Measurements from ENCODE around the gene KLF6.
"Not testable (repeated sequence)": the region's sequence is repeated elsewhere in the genome, so short reads cannot be mapped to it uniquely, and the experiment has no call there.

The KLF6 gene

DNA sequence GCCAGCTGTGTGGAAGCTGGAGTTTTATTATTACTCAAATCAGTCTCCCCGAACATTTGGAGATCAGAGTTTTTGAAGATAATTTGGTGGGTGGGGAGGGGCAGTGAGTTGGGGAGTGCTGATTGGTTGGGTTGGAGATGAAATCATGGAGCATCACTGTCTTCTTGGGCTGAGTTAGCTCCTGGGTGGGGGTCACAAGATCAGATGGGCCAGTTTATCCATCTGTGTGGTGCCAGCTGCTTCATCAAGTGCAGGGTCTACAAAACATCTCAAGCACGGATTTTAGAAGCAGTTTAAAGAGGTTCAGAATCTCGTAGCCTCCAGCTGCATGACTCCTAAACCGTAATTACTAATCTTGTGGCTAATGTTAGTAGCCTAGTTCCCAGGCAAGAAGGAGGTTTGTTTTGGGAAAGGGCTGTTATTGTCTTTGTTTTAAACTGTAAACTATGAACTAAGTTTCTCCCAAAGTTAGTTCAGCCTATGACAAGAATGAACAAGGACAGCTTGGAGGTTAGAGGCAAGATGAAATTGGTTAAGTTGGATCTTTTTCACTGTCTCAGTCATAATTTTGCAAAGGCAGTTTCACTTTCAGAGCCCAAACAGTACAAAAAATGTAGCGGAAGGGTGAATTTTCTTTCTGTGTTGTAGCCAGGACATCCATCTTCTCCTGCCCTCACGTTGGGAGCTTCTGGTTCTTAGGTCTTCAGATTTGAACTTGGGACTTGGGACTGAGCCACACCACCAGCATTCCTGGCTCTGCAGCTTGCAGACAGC is 43.1 kb downstream of the KLF6 start:
- no peak overlapping the region for H3K4me3 ChIP-seq (replicated peaks; ENCODE audit: low read depth, low read length)
- DNase-seq (ENCODE audit: low read depth): peak; percentile 13
- TF ChIP-seq, protein P1, sequence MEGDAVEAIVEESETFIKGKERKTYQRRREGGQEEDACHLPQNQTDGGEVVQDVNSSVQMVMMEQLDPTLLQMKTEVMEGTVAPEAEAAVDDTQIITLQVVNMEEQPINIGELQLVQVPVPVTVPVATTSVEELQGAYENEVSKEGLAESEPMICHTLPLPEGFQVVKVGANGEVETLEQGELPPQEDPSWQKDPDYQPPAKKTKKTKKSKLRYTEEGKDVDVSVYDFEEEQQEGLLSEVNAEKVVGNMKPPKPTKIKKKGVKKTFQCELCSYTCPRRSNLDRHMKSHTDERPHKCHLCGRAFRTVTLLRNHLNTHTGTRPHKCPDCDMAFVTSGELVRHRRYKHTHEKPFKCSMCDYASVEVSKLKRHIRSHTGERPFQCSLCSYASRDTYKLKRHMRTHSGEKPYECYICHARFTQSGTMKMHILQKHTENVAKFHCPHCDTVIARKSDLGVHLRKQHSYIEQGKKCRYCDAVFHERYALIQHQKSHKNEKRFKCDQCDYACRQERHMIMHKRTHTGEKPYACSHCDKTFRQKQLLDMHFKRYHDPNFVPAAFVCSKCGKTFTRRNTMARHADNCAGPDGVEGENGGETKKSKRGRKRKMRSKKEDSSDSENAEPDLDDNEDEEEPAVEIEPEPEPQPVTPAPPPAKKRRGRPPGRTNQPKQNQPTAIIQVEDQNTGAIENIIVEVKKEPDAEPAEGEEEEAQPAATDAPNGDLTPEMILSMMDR (IDR thresholded peaks at IDR 0.05; ENCODE audit: low read length, missing control alignments): no peak

DNA sequence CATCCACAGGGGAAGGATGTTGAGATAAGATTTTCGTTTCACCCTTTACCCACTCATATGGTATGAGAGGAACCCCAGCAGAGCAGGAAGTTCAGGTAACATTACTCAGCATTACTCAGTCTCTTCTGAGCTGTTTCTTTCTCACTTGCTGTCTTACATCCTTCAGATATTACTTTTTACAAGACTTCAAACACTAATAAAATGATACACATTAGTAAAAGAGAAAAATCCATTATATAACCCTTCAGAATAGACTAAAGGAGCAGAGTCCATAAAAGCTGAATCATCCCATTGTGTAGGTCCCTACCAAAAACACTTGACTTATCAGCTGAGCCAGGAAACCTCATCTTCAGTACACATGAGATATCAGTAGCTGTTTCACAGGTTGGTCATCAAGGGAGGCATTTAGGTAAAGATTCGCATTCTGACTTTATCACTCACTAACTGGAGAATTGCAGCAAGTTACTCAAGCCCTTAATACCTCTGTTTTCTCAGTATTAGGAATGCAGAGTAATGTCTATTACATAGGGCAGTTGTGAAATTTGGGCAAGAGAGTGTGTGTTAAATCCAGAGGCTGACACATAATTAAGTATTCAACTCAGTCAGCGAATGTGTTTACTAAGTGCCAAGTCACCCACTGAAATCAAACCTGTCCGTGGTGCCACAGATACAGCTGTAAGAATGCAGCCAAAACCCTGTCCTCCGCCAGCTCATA is 44.7 kb downstream of the KLF6 start:
- H3K4me3 ChIP-seq (replicated peaks; ENCODE audit: low read depth, low read length): no peak overlapping the region
- peak; percentile 74 for DNase-seq (ENCODE audit: low read depth)
- TF ChIP-seq, protein P1 (IDR thresholded peaks at IDR 0.05; ENCODE audit: low read length, missing control alignments): no peak

DNA sequence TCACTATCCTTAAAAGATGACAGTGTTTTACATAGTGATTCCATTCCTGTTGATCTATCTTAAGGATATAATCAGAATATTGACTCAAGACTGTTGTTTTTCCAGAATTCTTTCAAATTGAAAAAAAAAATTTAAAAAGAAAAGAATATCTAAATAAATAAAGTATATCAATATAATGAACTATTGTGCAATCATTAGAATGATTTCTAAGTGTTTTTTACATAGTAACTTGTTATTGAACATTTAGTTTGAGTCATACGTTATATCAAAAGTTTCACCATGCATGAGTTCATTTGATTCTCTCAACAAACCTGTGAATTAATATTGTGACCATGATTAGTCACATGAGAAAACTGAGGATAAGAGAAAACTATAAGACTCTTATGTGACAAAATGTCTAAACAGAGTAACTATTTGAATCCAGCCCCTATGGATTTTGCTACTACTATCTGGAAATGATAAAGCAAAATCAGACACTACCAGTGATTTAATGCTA is 46.1 kb downstream of the KLF6 start:
- TF ChIP-seq, protein P1 (IDR thresholded peaks at IDR 0.05; ENCODE audit: low read length, missing control alignments): no peak
- H3K4me3 ChIP-seq (replicated peaks; ENCODE audit: low read depth, low read length): no peak overlapping the region
- no peak for DNase-seq (ENCODE audit: low read depth)

DNA sequence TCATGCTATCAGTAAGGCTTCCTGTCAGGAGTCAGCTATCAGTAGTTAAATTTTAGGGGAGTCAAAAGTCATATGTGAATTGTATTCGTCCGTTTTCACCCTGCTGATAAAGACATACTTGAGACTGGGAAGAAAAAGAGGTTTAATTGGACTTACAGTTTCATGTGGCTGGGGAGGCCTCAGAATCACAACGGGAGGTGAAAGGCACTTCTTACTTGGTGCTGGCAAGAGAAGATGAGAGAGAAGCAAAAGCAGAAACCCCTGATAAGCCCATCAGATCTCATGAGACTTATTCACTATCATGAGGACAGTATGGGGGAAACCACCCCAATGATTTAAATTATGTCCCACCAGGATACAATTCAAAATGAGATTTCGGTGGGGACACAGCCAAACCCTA is 47.1 kb downstream of the KLF6 start:
- no peak overlapping the region for H3K4me3 ChIP-seq (replicated peaks; ENCODE audit: low read depth, low read length)
- TF ChIP-seq, protein P1 (IDR thresholded peaks at IDR 0.05; ENCODE audit: low read length, missing control alignments): no peak

DNA sequence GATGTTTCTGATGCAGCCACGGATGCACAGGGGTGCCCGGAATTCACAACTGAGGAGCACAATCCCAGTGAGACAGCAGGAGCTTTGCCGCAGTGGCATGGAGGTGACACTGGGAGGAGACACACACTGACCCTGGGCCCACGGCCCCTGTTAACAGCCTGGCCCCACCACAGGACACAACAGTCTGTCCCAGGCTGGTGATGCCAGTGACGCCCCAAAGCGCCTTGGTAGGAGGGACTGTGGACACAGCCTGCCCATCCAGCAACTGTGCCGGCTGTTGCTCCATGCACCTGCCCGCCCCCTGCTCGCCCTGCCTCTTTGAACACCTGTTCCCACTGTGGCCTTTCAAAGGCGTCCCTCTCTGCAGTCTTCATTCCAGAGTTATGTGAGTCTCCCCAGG is 49.8 kb downstream of the KLF6 start:
- TF ChIP-seq, protein P1 (IDR thresholded peaks at IDR 0.05; ENCODE audit: low read length, missing control alignments): no peak
- no peak overlapping the region for H3K4me3 ChIP-seq (replicated peaks; ENCODE audit: low read depth, low read length)
- no peak for DNase-seq (ENCODE audit: low read depth)

More for the DNA sequence above, 47.1 kb downstream of the KLF6 start:
- DNase-seq (ENCODE audit: low read depth): no peak

DNA sequence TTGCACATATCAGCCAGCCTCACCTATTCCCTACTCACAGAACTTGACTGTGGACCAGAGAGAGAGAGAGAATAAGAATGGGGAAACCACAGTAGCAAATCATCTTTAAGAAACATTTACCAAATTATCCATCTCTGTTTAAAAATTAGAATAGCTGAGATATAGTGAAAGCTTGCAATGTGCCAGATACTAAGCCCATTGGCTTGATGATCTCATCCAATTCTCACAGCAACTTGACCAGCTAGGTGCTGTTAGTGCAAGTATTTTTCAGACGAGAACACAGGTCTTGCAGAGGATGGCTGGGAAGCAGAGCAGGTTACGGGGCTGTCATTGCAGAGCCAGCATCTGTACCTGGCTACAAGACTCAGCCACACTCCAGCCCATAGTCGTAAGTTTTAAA is 50.9 kb downstream of the KLF6 start:
- DNase-seq (ENCODE audit: low read depth): no peak
- no peak overlapping the region for H3K4me3 ChIP-seq (replicated peaks; ENCODE audit: low read depth, low read length)
- TF ChIP-seq, protein P1 (IDR thresholded peaks at IDR 0.05; ENCODE audit: low read length, missing control alignments): no peak

DNA sequence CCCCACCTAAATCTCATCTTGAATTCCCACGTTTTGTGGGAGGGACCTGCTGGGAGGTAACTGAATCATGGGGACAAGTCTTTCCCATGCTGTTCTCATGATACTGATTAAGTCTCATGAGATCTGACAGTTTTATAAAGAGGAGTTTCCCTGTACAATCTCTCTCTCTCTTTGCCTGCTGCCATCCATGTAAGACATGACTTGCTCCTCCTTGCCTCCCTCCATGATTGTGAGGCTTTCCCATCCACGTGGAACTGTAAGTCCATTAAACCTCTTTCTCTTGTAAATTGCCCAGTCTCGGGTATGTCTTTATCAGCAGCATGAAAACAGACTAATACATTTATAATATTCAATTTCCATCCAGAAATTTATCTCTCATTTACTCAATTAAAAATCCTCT is 52.8 kb downstream of the KLF6 start:
- DNase-seq (ENCODE audit: low read depth); H3K4me3 ChIP-seq (replicated peaks; ENCODE audit: low read depth, low read length): not testable (repeated sequence)
